CD8-positive, alpha-beta memory T cell (primary cell): Measurements from ENCODE around the gene TPD52L3. TPM values are rescaled to one million over a fixed set of nuclear protein-coding genes. Genes with fewer than 3 reads are reported as not detected.

Experiments used
- CTCF ChIA-PET: fragments of 350-600 bp; sonication (Branson Sonifier 250); formaldehyde crosslinking; loops from one replicate; lab custom pipeline; 2021; ENCODE audit warnings: antibody characterized with exemption; lab: Charles Lee
- POLR2A ChIA-PET: fragments of 350-600 bp; sonication (Branson Sonifier 250); formaldehyde crosslinking; loops from one replicate; lab custom pipeline; 2021; ENCODE audit warnings: antibody characterized with exemption; lab: Charles Lee
- DNase-seq, 5 donors: peaks; one replicate each; pipeline versions ENCODE4 v3.0.0 to v3.0.0-alpha.2; 2020 to 2022; ENCODE audit warnings: mixed read lengths in 1 of 5
- H3K27ac ChIP-seq: one replicate; pipeline ENCODE4 v1.7.0; 2013; ENCODE audit warnings: low read depth, mild to moderate bottlenecking, low read length, moderate library complexity
- H3K27me3 ChIP-seq: 2 replicates; pipeline ENCODE4 v1.7.0; 2013; ENCODE audit warnings: low read length, mild to moderate bottlenecking; ENCODE audit not compliant: insufficient read depth, poor library complexity, severe bottlenecking
- H3K36me3 ChIP-seq: 2 replicates; pipeline ENCODE4 v1.7.0; 2013; ENCODE audit warnings: mild to moderate bottlenecking, low read length, moderate library complexity; ENCODE audit not compliant: insufficient read depth
- H3K4me1 ChIP-seq: 2 replicates; pipeline ENCODE4 v1.7.0; 2013; ENCODE audit warnings: mild to moderate bottlenecking, low read length, moderate library complexity; ENCODE audit not compliant: insufficient read depth
- H3K4me3 ChIP-seq: 2 replicates; pipeline ENCODE4 v1.7.0; 2013; ENCODE audit warnings: mild to moderate bottlenecking, low read length
- H3K9me3 ChIP-seq: 2 replicates; pipeline ENCODE4 v1.7.0; 2013; ENCODE audit warnings: mild to moderate bottlenecking, low read length
- H3K27ac Mint-ChIP-seq, 8 donors: one replicate each; pipeline ENCODE4 v1.8.0; 2020 to 2021; ENCODE audit warnings: mixed read lengths in 8 of 8, mild to moderate bottlenecking in 6 of 8, inconsistent platforms in 3 of 8, moderate library complexity in 3 of 8
- H3K27me3 Mint-ChIP-seq, 2 donors: one replicate each; pipeline ENCODE4 v1.8.0; 2020 to 2021; ENCODE audit warnings: mixed read lengths in 2 of 2, mild to moderate bottlenecking in 1 of 2, moderate library complexity in 1 of 2
- H3K36me3 Mint-ChIP-seq, 3 donors: one replicate each; pipeline ENCODE4 v1.8.0; 2020 to 2021; ENCODE audit warnings: mixed read lengths in 3 of 3, inconsistent platforms in 1 of 3, mild to moderate bottlenecking in 1 of 3
- H3K4me1 Mint-ChIP-seq, 3 donors: one replicate each; pipeline ENCODE4 v1.8.0; 2020 to 2021; ENCODE audit warnings: mixed read lengths in 3 of 3, inconsistent platforms in 1 of 3, mild to moderate bottlenecking in 1 of 3
- H3K4me3 Mint-ChIP-seq, 7 donors: one replicate each; pipeline ENCODE4 v1.8.0; 2020 to 2021; ENCODE audit warnings: mixed read lengths in 7 of 7, mild to moderate bottlenecking in 6 of 7, moderate library complexity in 4 of 7, inconsistent platforms in 2 of 7
- H3K9me3 Mint-ChIP-seq, 5 donors: one replicate each; pipeline ENCODE4 v1.8.0; 2020 to 2022; ENCODE audit warnings: mixed read lengths in 5 of 5, mild to moderate bottlenecking in 3 of 5, moderate library complexity in 2 of 5, inconsistent platforms in 1 of 5
- polyA plus RNA-seq: library from polyadenylated mRNA; unstranded; fragments of 300-500 nt; fragmentation: Illumina TruSeq; gene quantifications from one replicate; pipeline ENCODE4 v1.2.3, GENCODE V29; 2021
- total RNA-seq, 2 experiments: library from RNA; stranded (reverse); gene quantifications; one replicate each; pipeline ENCODE4 v1.2.3, GENCODE V29; 2021

The TPD52L3 gene
- total and polyA plus RNA-seq, 3 experiments from 2014 or later: not detected

- Mint-ChIP-seq H3K4me1 (no peaks in the 10 kb centered on the region), H3K27me3 (peaks cover 10 to 12% of the 10 kb centered on the region in 2 donors), H3K27ac (no peak overlapping the region), H3K4me3 (no peak overlapping the region), H3K9me3 (no peaks in the 10 kb centered on the region), H3K36me3 (no peaks in the 10 kb centered on the region)
- Histone ChIP-seq H3K27ac (no peak overlapping the region), H3K9me3 (no peaks in the 10 kb centered on the region), H3K36me3 (no peaks in the 10 kb centered on the region), H3K4me1 (no peaks in the 10 kb centered on the region), H3K27me3 (no peaks in the 10 kb centered on the region), H3K4me3 (no peak overlapping the region)
- no peak for DNase-seq
- CTCF ChIA-PET: no interaction called here
- POLR2A ChIA-PET: no interaction called here
These were observed 20.6 kb downstream of the TPD52L3 start for GRCh38 chr9:6348766-6349165.

DNA sequence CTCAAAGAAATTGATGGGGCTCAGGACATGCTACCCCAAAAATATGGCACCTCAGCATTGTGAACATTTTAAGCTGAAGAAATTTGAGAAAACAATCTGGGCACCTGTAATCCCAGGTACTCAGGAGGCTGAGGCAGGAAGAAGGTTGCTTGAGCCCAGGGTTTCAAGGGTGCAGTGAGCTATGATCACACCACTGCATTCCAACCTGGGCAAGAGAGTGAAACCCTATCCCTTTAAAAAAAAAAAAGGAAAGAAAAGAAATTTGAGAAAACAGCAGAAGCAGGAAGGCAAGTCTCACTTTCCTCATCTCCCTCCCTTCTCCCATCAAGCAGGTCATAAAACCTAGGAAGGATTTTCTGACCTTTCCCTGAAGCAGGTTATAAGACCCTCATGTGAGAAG is 23.6 kb downstream of the TPD52L3 start:
- no peak overlapping the region for H3K4me3 Mint-ChIP-seq
- H3K27ac Mint-ChIP-seq: no peak overlapping the region
- no peaks in the 10 kb centered on the region for H3K4me1 ChIP-seq
- no peaks in the 10 kb centered on the region for H3K27me3 ChIP-seq
- H3K27ac ChIP-seq: no peak overlapping the region
- H3K27me3 Mint-ChIP-seq: peaks cover 8 to 9% of the 10 kb centered on the region in 2 donors
- H3K36me3 ChIP-seq: no peaks in the 10 kb centered on the region
- no peaks in the 10 kb centered on the region for H3K9me3 ChIP-seq
- ChIA-PET POLR2A (no interaction called here), CTCF (interaction anchor here (1.0 kb wide), 1 partner anchor 217 kb away, joined by 5 read pairs; no protein-coding TSS in a partner anchor)
- H3K4me3 ChIP-seq: no peak overlapping the region
- H3K4me1 Mint-ChIP-seq: no peaks in the 10 kb centered on the region
- DNase-seq: no peak
- no peaks in the 10 kb centered on the region for H3K9me3 Mint-ChIP-seq
- H3K36me3 Mint-ChIP-seq: no peaks in the 10 kb centered on the region

- ChIA-PET POLR2A (no interaction called here), CTCF (interaction anchor here (0.9 to 6.0 kb wide), 13 partner anchors 9 to 328 kb away, joined by 3 to 64 read pairs (median 4); partner anchors contain the start of gene UHRF2)
- H3K9me3 ChIP-seq: no peaks in the 10 kb centered on the region
- Mint-ChIP-seq H3K36me3 (no peaks in the 10 kb centered on the region), H3K9me3 (no peaks in the 10 kb centered on the region), H3K27ac (peak overlapping the region in 1 of 8 donors; percentile 8), H3K4me3 (no peak overlapping the region), H3K4me1 (no peaks in the 10 kb centered on the region), H3K27me3 (peaks cover 4 to 9% of the 10 kb centered on the region in 2 donors)
- H3K36me3 ChIP-seq: no peaks in the 10 kb centered on the region
- DNase-seq: peak in 3 of 5 donors; percentile 50 to 61 (median 55)
- H3K4me3 ChIP-seq: no peak overlapping the region
- H3K27ac ChIP-seq: no peak overlapping the region
- no peaks in the 10 kb centered on the region for H3K4me1 ChIP-seq
- H3K27me3 ChIP-seq: no peaks in the 10 kb centered on the region
These were observed 26.0 kb downstream of the TPD52L3 start for GRCh38 chr9:6354072-6354686.

- Mint-ChIP-seq H3K4me3 (no peak overlapping the region), H3K36me3 (no peaks in the 10 kb centered on the region), H3K9me3 (peaks cover 0 to 1% (median 0%) of the 10 kb centered on the region in 5 donors), H3K4me1 (no peaks in the 10 kb centered on the region), H3K27me3 (peaks cover 2 to 9% of the 10 kb centered on the region in 2 donors), H3K27ac (no peak overlapping the region)
- DNase-seq: no peak
- H3K9me3 ChIP-seq: no peaks in the 10 kb centered on the region
- H3K4me3 ChIP-seq: no peak overlapping the region
- H3K4me1 ChIP-seq: no peaks in the 10 kb centered on the region
- H3K36me3 ChIP-seq: no peaks in the 10 kb centered on the region
- H3K27ac ChIP-seq: no peak overlapping the region
- no peaks in the 10 kb centered on the region for H3K27me3 ChIP-seq
- CTCF ChIA-PET: interaction anchor here (1.4 to 6.0 kb wide), 6 partner anchors 57 to 312 kb away, joined by 3 to 64 read pairs (median 6); partner anchors contain the start of gene UHRF2
- POLR2A ChIA-PET: no interaction called here
These were observed 27.6 kb downstream of the TPD52L3 start for GRCh38 chr9:6355728-6356127.

DNA sequence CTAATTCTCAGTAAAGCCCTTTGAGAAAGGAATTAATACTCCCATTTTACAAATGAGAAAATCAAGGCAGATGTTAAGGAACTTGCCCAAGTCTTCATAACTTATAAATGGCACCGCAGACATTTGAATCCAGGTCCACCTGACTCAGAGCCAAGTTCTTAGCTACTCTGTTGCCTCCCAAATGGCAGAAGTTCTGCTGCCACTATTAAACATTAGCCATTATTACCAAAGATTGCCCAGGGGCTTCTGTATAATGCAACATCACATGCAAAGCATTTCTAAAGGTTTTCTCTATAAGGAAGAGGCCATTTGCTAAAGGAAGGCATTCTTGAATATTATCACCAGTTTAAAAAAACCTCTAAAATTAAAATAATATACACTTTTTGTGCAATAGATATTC is 28.3 kb downstream of the TPD52L3 start:
- no peaks in the 10 kb centered on the region for H3K4me1 Mint-ChIP-seq
- Histone ChIP-seq H3K4me1 (no peaks in the 10 kb centered on the region), H3K27ac (no peak overlapping the region), H3K27me3 (no peaks in the 10 kb centered on the region), H3K9me3 (no peaks in the 10 kb centered on the region), H3K4me3 (no peak overlapping the region), H3K36me3 (no peaks in the 10 kb centered on the region)
- ChIA-PET CTCF (interaction anchor here (2.2 to 6.0 kb wide), 2 partner anchors 56 to 212 kb away, joined by 7 to 64 read pairs; partner anchors contain the start of gene UHRF2), POLR2A (no interaction called here)
- no peak for DNase-seq
- no peak overlapping the region for H3K27ac Mint-ChIP-seq
- H3K36me3 Mint-ChIP-seq: no peaks in the 10 kb centered on the region
- H3K9me3 Mint-ChIP-seq: peaks cover 0 to 1% (median 0%) of the 10 kb centered on the region in 5 donors
- peaks cover 2 to 9% of the 10 kb centered on the region in 2 donors for H3K27me3 Mint-ChIP-seq
- H3K4me3 Mint-ChIP-seq: no peak overlapping the region

DNA sequence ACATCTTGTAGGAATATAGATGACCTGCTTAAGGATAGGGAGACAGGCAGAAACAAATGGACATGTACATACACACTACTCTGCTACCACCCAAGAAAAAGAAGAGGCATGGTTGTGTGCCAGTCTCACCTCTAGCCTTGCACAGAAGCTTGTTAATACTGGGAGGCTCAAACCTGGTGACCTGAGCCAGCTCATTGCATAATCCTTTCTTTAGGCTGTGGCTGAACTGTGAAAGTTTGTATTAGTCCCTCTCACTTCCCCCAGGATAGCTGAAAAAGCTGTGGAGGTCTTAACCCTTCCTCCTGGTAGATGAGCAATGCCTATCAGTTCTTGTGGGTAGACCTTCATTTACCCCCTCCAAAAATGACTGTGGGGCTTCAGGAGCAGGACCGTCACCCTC is 28.7 kb downstream of the TPD52L3 start:
- H3K27ac ChIP-seq: no peak overlapping the region
- peaks cover 2 to 9% of the 10 kb centered on the region in 2 donors for H3K27me3 Mint-ChIP-seq
- no peaks in the 10 kb centered on the region for H3K36me3 Mint-ChIP-seq
- CTCF ChIA-PET: interaction anchor here (6.0 kb wide), 1 partner anchor 211 kb away, joined by 64 read pairs; no protein-coding TSS in a partner anchor
- no peaks in the 10 kb centered on the region for H3K4me1 Mint-ChIP-seq
- H3K27ac Mint-ChIP-seq: no peak overlapping the region
- H3K4me3 Mint-ChIP-seq: no peak overlapping the region
- peaks cover 0 to 1% (median 0%) of the 10 kb centered on the region in 5 donors for H3K9me3 Mint-ChIP-seq
- H3K4me3 ChIP-seq: no peak overlapping the region
- no peaks in the 10 kb centered on the region for H3K36me3 ChIP-seq
- POLR2A ChIA-PET: no interaction called here
- H3K4me1 ChIP-seq: no peaks in the 10 kb centered on the region
- H3K27me3 ChIP-seq: no peaks in the 10 kb centered on the region
- DNase-seq: no peak
- no peaks in the 10 kb centered on the region for H3K9me3 ChIP-seq

GRCh38 chr9:6367128-6367890 is 39.1 kb downstream of the TPD52L3 start:
- H3K36me3 Mint-ChIP-seq: peaks cover 3 to 12% (median 3%) of the 10 kb centered on the region in 3 donors
- H3K4me3 Mint-ChIP-seq: no peak overlapping the region
- H3K36me3 ChIP-seq: no peaks in the 10 kb centered on the region
- H3K27me3 Mint-ChIP-seq: peaks cover 5 to 6% of the 10 kb centered on the region in 2 donors
- H3K27ac ChIP-seq: no peak overlapping the region
- H3K27ac Mint-ChIP-seq: no peak overlapping the region
- H3K9me3 Mint-ChIP-seq: peaks cover 3 to 16% (median 6%) of the 10 kb centered on the region in 5 donors
- no peaks in the 10 kb centered on the region for H3K4me1 ChIP-seq
- H3K27me3 ChIP-seq: no peaks in the 10 kb centered on the region
- H3K9me3 ChIP-seq: no peaks in the 10 kb centered on the region
- no peak overlapping the region for H3K4me3 ChIP-seq
- no peaks in the 10 kb centered on the region for H3K4me1 Mint-ChIP-seq
- ChIA-PET POLR2A (no interaction called here), CTCF (no interaction called here)
- DNase-seq: no peak

GRCh38 chr9:6368831-6369230 is 40.7 kb downstream of the TPD52L3 start:
- no peaks in the 10 kb centered on the region for H3K27me3 ChIP-seq
- POLR2A ChIA-PET: no interaction called here
- H3K9me3 ChIP-seq: no peaks in the 10 kb centered on the region
- H3K4me3 ChIP-seq: no peak overlapping the region
- H3K4me1 ChIP-seq: no peaks in the 10 kb centered on the region
- no peak for DNase-seq
- peaks cover 3 to 15% (median 3%) of the 10 kb centered on the region in 3 donors for H3K36me3 Mint-ChIP-seq
- H3K4me1 Mint-ChIP-seq: no peaks in the 10 kb centered on the region
- peaks cover 3 to 9% of the 10 kb centered on the region in 2 donors for H3K27me3 Mint-ChIP-seq
- H3K36me3 ChIP-seq: no peaks in the 10 kb centered on the region
- peaks cover 4 to 20% (median 8%) of the 10 kb centered on the region in 5 donors for H3K9me3 Mint-ChIP-seq
- peak overlapping the region in 1 of 8 donors; percentile 17 for H3K27ac Mint-ChIP-seq
- CTCF ChIA-PET: no interaction called here
- no peak overlapping the region for H3K27ac ChIP-seq
- no peak overlapping the region for H3K4me3 Mint-ChIP-seq
